ENCODE results near the gene SLC12A3.

SLC12A3 gene

GRCh38 chr16:56943761-56944375, 78.9 kb downstream of the SLC12A3 start:
- TF ChIP-seq CTCF (IDR thresholded peaks at IDR 0.05; ENCODE audit: extremely low read depth, insufficient read depth, missing control alignments) = no peak
- in situ Hi-C loops (cut with MboI; ENCODE audit: low pct_unique_long_range_greater_than_20kb, low sequenced_read_pairs, unreplicated experiment) = no loop called here
- no peak for DNase-seq (ENCODE audit: low spot score)

- no peak for TF ChIP-seq CTCF (IDR thresholded peaks at IDR 0.05; ENCODE audit: extremely low read depth, insufficient read depth, missing control alignments)
- DNase-seq (ENCODE audit: low spot score) = no peak
- in situ Hi-C loops (cut with MboI; ENCODE audit: low pct_unique_long_range_greater_than_20kb, low sequenced_read_pairs, unreplicated experiment) = no loop called here
Observed at GRCh38 chr16:56944954-56945839, 80.2 kb downstream of the SLC12A3 start.

- no peak for TF ChIP-seq CTCF (IDR thresholded peaks at IDR 0.05; ENCODE audit: extremely low read depth, insufficient read depth, missing control alignments)
- DNase-seq (ENCODE audit: low spot score) = no peak
- in situ Hi-C loops (cut with MboI; ENCODE audit: low pct_unique_long_range_greater_than_20kb, low sequenced_read_pairs, unreplicated experiment) = no loop called here
Observed at GRCh38 chr16:56945847-56946527, 81.0 kb downstream of the SLC12A3 start.

GRCh38 chr16:56946767-56947603, 82.0 kb downstream of the SLC12A3 start:
- TF ChIP-seq CTCF (IDR thresholded peaks at IDR 0.05; ENCODE audit: extremely low read depth, insufficient read depth, missing control alignments) = no peak
- DNase-seq (ENCODE audit: low spot score) = no peak
- in situ Hi-C loops (cut with MboI; ENCODE audit: low pct_unique_long_range_greater_than_20kb, low sequenced_read_pairs, unreplicated experiment) = no loop called here

GRCh38 chr16:56947604-56947995, 82.6 kb downstream of the SLC12A3 start:
- TF ChIP-seq CTCF (IDR thresholded peaks at IDR 0.05; ENCODE audit: extremely low read depth, insufficient read depth, missing control alignments) = no peak
- in situ Hi-C loops (cut with MboI; ENCODE audit: low pct_unique_long_range_greater_than_20kb, low sequenced_read_pairs, unreplicated experiment) = no loop called here
- no peak for DNase-seq (ENCODE audit: low spot score)

- no peak for TF ChIP-seq CTCF (IDR thresholded peaks at IDR 0.05; ENCODE audit: extremely low read depth, insufficient read depth, missing control alignments)
- in situ Hi-C loops (cut with MboI; ENCODE audit: low pct_unique_long_range_greater_than_20kb, low sequenced_read_pairs, unreplicated experiment) = no loop called here
- DNase-seq (ENCODE audit: low spot score) = no peak
Observed at GRCh38 chr16:56948234-56948633, 83.2 kb downstream of the SLC12A3 start.

Measured in GM13977 (cell line).